Testis (tissue), 3 donors: Measurements from ENCODE around the gene HPS1. TPM values are rescaled to one million over a fixed set of nuclear protein-coding genes. Genes with fewer than 3 reads are reported as not detected.

ENCODE experiments used
- DNase-seq: peaks from one replicate; pipeline ENCODE4 v3.0.0-alpha.2; 2019
- H3K27ac ChIP-seq, 2 donors: fragments of 200-600 bp; sonication (generic); one replicate each; pipeline ENCODE4 v1.5.1; 2019
- H3K27me3 ChIP-seq: fragments of 200-600 bp; sonication (generic); one replicate; pipeline ENCODE4 v1.5.1; 2019
- H3K36me3 ChIP-seq: fragments of 200-600 bp; sonication (generic); one replicate; pipeline ENCODE4 v1.5.1; 2017; ENCODE audit warnings: low read depth; ENCODE audit errors: missing control alignments
- H3K4me1 ChIP-seq: fragments of 200-600 bp; sonication (generic); one replicate; pipeline ENCODE4 v1.5.1; 2019
- H3K4me3 ChIP-seq, 2 donors: fragments of 200-600 bp; sonication (generic); one replicate each; pipeline ENCODE4 v1.5.1; 2017 to 2019
- H3K9me3 ChIP-seq: fragments of 200-600 bp; sonication (generic); one replicate; pipeline ENCODE4 v1.5.1; 2017
- CTCF ChIP-seq, 3 experiments: fragments of 450-650 bp in 2 of 3; fragments of 200-600 bp in 1 of 3; sonication (generic) in 1 of 3; IDR thresholded peaks; one replicate each; pipeline ENCODE4 v1.5.1; 2016 to 2019; ENCODE audit warnings: antibody characterized with exemption in 3 of 3, mild to moderate bottlenecking in 2 of 3, moderate library complexity in 1 of 3
- POLR2A ChIP-seq: fragments of 450-650 bp; IDR thresholded peaks from one replicate; pipeline ENCODE4 v1.6.1; 2017; ENCODE audit warnings: antibody characterized with exemption, mild to moderate bottlenecking, moderate library complexity
- WGBS, 2 donors: methylation state at CpG; one replicate each; pipeline ENCODE4 v1.1.5; 2018; 5-methylcytosine and 5-hydroxymethylcytosine counted together
- intact Hi-C: fragments of 100-400 bp; cut with DNase I; formaldehyde crosslinking; loops from one replicate; pipeline ENCODE4 v1.15.1; 2023; ENCODE audit warnings: low total_unique reads
- polyA plus RNA-seq: library from polyadenylated mRNA; stranded (reverse); fragments of 350-450 nt; fragmentation: Illumina TruSeq; extraction: RNeasy Lipid Tissue Mini Kit (QIAGEN cat#74804); gene quantifications from one replicate; pipeline ENCODE4 v1.2.3, GENCODE V29; 2014; ENCODE audit warnings: low read depth, low replicate concordance; ENCODE audit not compliant: insufficient read depth
- total RNA-seq, 2 donors: library from RNA; depleted of rRNA; stranded (reverse); fragments of >200 nt; gene quantifications; one replicate each; pipeline ENCODE4 v1.2.3, GENCODE V29; 2016

Gene HPS1
- total and polyA plus RNA-seq, 3 donors from 2014 or later = 53.6 to 73.4 (median 59.4) TPM

DNA sequence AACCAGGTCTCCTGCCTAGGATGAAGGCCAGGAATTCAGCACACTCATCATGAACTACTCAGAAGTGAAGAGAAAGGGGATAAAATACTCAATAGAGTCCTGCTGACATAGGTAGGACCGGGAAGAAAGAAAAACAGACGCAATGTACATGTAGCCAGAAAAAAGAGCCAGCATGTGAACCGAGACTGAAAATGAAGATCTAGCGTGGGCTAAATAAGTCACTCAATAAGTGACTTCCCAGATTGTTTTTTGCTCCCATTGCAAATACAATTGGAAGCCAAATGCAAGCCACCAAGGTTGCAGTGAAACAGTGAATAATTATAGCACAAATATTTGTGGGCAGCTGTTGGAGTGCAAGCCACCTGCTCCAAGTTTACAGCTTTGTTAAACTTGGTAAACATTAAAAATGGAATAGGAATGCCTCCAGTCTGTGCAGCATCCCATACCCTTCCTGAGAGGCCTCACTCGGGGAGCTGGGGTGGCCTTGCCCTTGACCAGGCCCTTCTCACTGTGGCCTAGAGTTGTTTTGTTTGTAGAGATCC, 34.7 kb upstream of the HPS1 start:
- H3K27ac ChIP-seq = no peak overlapping the region
- intact Hi-C loops = no loop called here
- H3K36me3 ChIP-seq = no peaks in the 10 kb centered on the region
- H3K4me3 ChIP-seq = no peak overlapping the region
- H3K9me3 ChIP-seq = no peaks in the 10 kb centered on the region
- H3K27me3 ChIP-seq = no peaks in the 10 kb centered on the region
- TF ChIP-seq POLR2A (no peak), CTCF (IDR thresholded peaks at IDR 0.05) (no peak)
- WGBS, 2 donors = 57 to 59% methylated on average over 5 of the region's 5 CpGs
- DNase-seq = no peak
- no peaks in the 10 kb centered on the region for H3K4me1 ChIP-seq

DNA sequence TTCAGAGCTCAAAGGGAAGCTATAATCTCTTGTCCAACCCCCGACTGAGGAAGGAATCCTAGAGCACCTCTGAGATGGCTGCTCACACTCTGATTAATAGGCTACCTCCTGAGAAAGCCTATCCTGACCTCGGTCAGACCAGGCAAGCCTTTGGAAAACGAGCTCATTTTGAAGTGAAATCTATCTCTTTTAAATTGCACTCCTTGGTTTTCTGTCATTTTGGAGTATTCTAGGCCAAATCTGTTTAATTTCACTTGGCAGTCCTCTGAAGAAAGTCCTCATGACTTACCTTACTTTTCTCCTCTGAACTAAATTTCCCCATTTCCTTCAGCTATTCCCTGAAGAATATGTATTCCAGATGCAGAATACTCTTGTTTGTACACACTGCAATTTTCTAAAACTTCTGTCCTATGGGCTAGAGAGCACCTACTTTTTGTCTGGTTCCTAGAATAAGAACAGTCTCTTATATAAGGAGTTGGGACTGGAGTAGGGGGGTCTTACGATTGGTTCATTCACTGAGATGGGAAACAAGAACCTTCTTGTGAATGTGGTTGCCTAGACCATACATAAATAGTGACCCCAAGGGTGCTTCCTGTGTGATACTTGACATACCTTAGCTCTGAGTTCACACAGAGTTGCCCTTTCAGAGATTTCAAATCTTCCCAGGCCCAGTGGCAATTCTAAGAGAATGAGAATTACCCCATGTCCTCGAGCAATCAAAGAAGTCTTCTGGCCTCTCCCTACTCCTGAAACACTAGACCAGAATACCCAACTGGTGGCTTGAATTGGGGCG, 31.9 kb upstream of the HPS1 start:
- no peak overlapping the region for H3K27ac ChIP-seq
- WGBS, 2 donors = 79 to 84% methylated on average over 4 to 6 of the region's 6 CpGs
- no peak for DNase-seq
- no peaks in the 10 kb centered on the region for H3K36me3 ChIP-seq
- H3K27me3 ChIP-seq = no peaks in the 10 kb centered on the region
- H3K4me3 ChIP-seq = no peak overlapping the region
- H3K4me1 ChIP-seq = no peaks in the 10 kb centered on the region
- TF ChIP-seq POLR2A (no peak), CTCF (IDR thresholded peaks at IDR 0.05) (no peak)
- H3K9me3 ChIP-seq = no peaks in the 10 kb centered on the region
- intact Hi-C loops = loop anchor here (10.0 kb wide), 1 partner anchor 766 kb away; no protein-coding TSS in a partner anchor

- intact Hi-C loops = loop anchor here (10.0 kb wide), 1 partner anchor 767 kb away; no protein-coding TSS in a partner anchor
- TF ChIP-seq CTCF (IDR thresholded peaks at IDR 0.05) (no peak), POLR2A (no peak)
- H3K4me3 ChIP-seq = no peak overlapping the region
- H3K9me3 ChIP-seq = no peaks in the 10 kb centered on the region
- H3K27ac ChIP-seq = no peak overlapping the region
- DNase-seq = no peak
- H3K27me3 ChIP-seq = no peaks in the 10 kb centered on the region
- H3K4me1 ChIP-seq = no peaks in the 10 kb centered on the region
- no peaks in the 10 kb centered on the region for H3K36me3 ChIP-seq
Observed at GRCh38 chr10:98477861-98478260, 31.1 kb upstream of the HPS1 start.

- no peak for DNase-seq
- TF ChIP-seq POLR2A (no peak), CTCF (IDR thresholded peaks at IDR 0.05) (no peak)
- Histone ChIP-seq H3K27me3 (no peaks in the 10 kb centered on the region), H3K4me1 (no peaks in the 10 kb centered on the region), H3K27ac (no peak overlapping the region), H3K36me3 (no peaks in the 10 kb centered on the region), H3K9me3 (no peaks in the 10 kb centered on the region), H3K4me3 (no peak overlapping the region)
- intact Hi-C loops = loop anchor here (10.0 kb wide), 1 partner anchor 770 kb away; no protein-coding TSS in a partner anchor
Observed at GRCh38 chr10:98474628-98475027, 27.9 kb upstream of the HPS1 start.
